ENCODE measurements around the gene DLL1. TPM values are rescaled to one million over a fixed set of nuclear protein-coding genes. Genes with fewer than 3 reads are reported as not detected.

The DLL1 gene
- polyA plus RNA-seq, 3 donors, result 0.17 TPM; not detected in 2

- intact Hi-C loops (cut with micrococcal nuclease), result no loop called here
- Mint-ChIP-seq H3K4me1 (peaks cover 11% of the 10 kb centered on the region), H3K27ac (no peak overlapping the region), H3K9me3 (peaks cover 0 to 10% (median 8%) of the 10 kb centered on the region in 7 donors), H3K4me3 (peak overlapping the region in 1 of 2 donors; percentile 43), H3K27me3 (ENCODE audit: low read depth in 3 of 3) (peaks cover 46 to 64% (median 49%) of the 10 kb centered on the region in 3 donors), H3K36me3 (peaks cover 9 to 11% of the 10 kb centered on the region in 2 donors)
- no peaks in the 10 kb centered on the region for H3K36me3 ChIP-seq (replicated peaks in 1 of 2; ENCODE audit: control insufficient read depth in 1 of 2, insufficient read depth in 2 of 2, low read length in 2 of 2)
- 96% methylated on average over 24 of the region's 24 CpGs for WGBS (ENCODE audit: insufficient coverage)
- H4K20me1 ChIP-seq (ENCODE audit: insufficient read depth, low read length), result no peaks in the 10 kb centered on the region
- H3K4me1 ChIP-seq (ENCODE audit: control insufficient read depth in 1 of 2, insufficient read depth in 2 of 2, low read length in 2 of 2), result peaks cover 9 to 14% of the 10 kb centered on the region in 2 donors
- H3K4me2 ChIP-seq (replicated peaks; ENCODE audit: extremely low read depth, low read length, poor library complexity, severe bottlenecking), result no peak overlapping the region
- no peak for DNase-seq
- H3K27me3 ChIP-seq (ENCODE audit: control insufficient read depth in 2 of 2, insufficient read depth in 2 of 2, low read length in 2 of 2), result peaks cover 26 to 46% of the 10 kb centered on the region in 2 donors
- no peak for TF ChIP-seq CTCF (IDR thresholded peaks at IDR 0.05)
- H3K27ac ChIP-seq (ENCODE audit: low read depth in 1 of 2, low read length in 2 of 2), result no peak overlapping the region
- peaks cover 0 to 19% of the 10 kb centered on the region in 2 donors for H3K9me3 ChIP-seq (replicated peaks in 1 of 2; ENCODE audit: control insufficient read depth in 1 of 2, insufficient read depth in 1 of 2, low read length in 2 of 2)
- H3K4me3 ChIP-seq (replicated peaks in 1 of 3; ENCODE audit: low read depth in 2 of 3, low read length in 3 of 3), result no peak overlapping the region
- H2AFZ ChIP-seq (ENCODE audit: insufficient read depth, low read depth, low read length, poor library complexity, severe bottlenecking), result no peak overlapping the region
- H3K9ac ChIP-seq (ENCODE audit: insufficient read depth, low read length, poor library complexity, severe bottlenecking), result no peak overlapping the region
- no peaks in the 10 kb centered on the region for H3K79me2 ChIP-seq (ENCODE audit: insufficient read depth, low read length)
Observed at GRCh38 chr6:170284866-170285469, 5.9 kb downstream of the DLL1 start.

- no peak for DNase-seq
- Histone ChIP-seq H2AFZ (ENCODE audit: insufficient read depth, low read depth, low read length, poor library complexity, severe bottlenecking) (no peak overlapping the region), H3K4me2 (replicated peaks; ENCODE audit: extremely low read depth, low read length, poor library complexity, severe bottlenecking) (no peak overlapping the region), H3K36me3 (replicated peaks in 1 of 2; ENCODE audit: control insufficient read depth in 1 of 2, insufficient read depth in 2 of 2, low read length in 2 of 2) (no peaks in the 10 kb centered on the region), H3K79me2 (ENCODE audit: insufficient read depth, low read length) (no peaks in the 10 kb centered on the region), H3K4me3 (replicated peaks in 1 of 3; ENCODE audit: low read depth in 2 of 3, low read length in 3 of 3) (no peak overlapping the region), H3K9me3 (replicated peaks in 1 of 2; ENCODE audit: control insufficient read depth in 1 of 2, insufficient read depth in 1 of 2, low read length in 2 of 2) (peaks cover 0 to 14% of the 10 kb centered on the region in 2 donors), H3K27me3 (ENCODE audit: control insufficient read depth in 2 of 2, insufficient read depth in 2 of 2, low read length in 2 of 2) (peaks cover 21 to 41% of the 10 kb centered on the region in 2 donors), H4K20me1 (ENCODE audit: insufficient read depth, low read length) (no peaks in the 10 kb centered on the region), H3K27ac (ENCODE audit: low read depth in 1 of 2, low read length in 2 of 2) (no peak overlapping the region), H3K4me1 (ENCODE audit: control insufficient read depth in 1 of 2, insufficient read depth in 2 of 2, low read length in 2 of 2) (peaks cover 5 to 8% of the 10 kb centered on the region in 2 donors), H3K9ac (ENCODE audit: insufficient read depth, low read length, poor library complexity, severe bottlenecking) (no peak overlapping the region)
- peaks cover 42 to 60% (median 48%) of the 10 kb centered on the region in 3 donors for H3K27me3 Mint-ChIP-seq (ENCODE audit: low read depth in 3 of 3)
- intact Hi-C loops (cut with micrococcal nuclease), result no loop called here
- peaks cover 8 to 11% of the 10 kb centered on the region in 2 donors for H3K36me3 Mint-ChIP-seq
- no peak for TF ChIP-seq CTCF (IDR thresholded peaks at IDR 0.05)
- no peak overlapping the region for H3K4me3 Mint-ChIP-seq
- peaks cover 0 to 10% (median 8%) of the 10 kb centered on the region in 7 donors for H3K9me3 Mint-ChIP-seq
- 97% methylated on average over 10 of the region's 15 CpGs for WGBS (ENCODE audit: insufficient coverage)
- no peak overlapping the region for H3K27ac Mint-ChIP-seq
- H3K4me1 Mint-ChIP-seq, result peaks cover 8% of the 10 kb centered on the region
Observed at GRCh38 chr6:170284126-170284773, 6.6 kb downstream of the DLL1 start.
